GM23248 (cell line): ENCODE results near the gene MBD2.

Source experiments
- EZH2 ChIP-seq: fragments of 200-600 bp; sonication (generic); IDR thresholded peaks from 2 replicates; pipeline ENCODE4 v1.6.1; 2018; ENCODE audit warnings: antibody characterized with exemption, mild to moderate bottlenecking; ENCODE audit not compliant: insufficient read depth, poor library complexity, severe bottlenecking
- EZH2phosphoT487 ChIP-seq: fragments of 200-600 bp; sonication (generic); IDR thresholded peaks from 2 replicates; pipeline ENCODE4 v1.6.1; 2018; ENCODE audit warnings: antibody characterized with exemption, moderate library complexity, mild to moderate bottlenecking, low read depth; ENCODE audit not compliant: insufficient read depth

DNA sequence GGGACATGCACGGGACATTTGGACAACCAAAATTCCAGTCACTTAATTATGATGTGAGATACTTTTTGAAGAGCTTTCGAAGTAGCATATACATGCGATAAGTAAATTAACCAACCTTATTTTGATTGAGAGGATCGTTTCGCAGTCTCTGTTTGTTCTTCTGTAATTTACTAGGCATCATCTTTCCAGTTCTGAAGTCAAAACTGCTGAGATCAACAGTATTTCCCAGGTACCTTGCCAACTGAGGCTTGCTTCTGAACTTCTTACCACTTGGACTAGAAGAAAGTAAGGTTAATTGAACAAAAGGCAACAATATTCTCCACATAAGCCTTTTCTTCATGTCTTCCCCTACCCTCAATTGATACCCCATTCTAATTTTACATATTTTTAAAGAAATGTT lies 19.6 kb downstream of the MBD2 start:
- TF ChIP-seq EZH2 (no peak), EZH2phosphoT487 (no peak)
